ENCODE results near the gene EYS. TPM values are rescaled to one million over a fixed set of nuclear protein-coding genes. Genes with fewer than 3 reads are reported as not detected.

Gene EYS
- total RNA-seq, 4 donors from 2014 or later, result under 0.01 TPM; not detected in 3

DNA sequence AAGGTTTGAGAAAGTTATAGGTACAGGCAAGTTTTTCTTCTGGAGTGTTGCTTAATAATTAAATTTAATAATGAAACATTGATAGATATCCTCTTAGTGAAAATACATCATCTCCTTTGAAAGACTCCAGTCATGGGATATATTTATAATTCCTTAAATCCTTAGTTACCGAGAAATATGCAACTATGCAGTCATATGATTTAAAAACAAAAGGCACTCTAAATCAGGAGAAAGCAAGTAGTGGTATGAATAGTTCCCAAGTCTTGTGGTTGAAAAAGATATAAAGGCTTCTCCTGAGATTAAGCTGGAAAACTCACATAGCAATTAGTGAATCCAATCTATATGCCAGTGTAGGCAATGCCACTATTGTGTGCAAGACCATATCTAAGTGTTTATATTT is 475.4 kb downstream of the EYS start:
- 39% methylated on average over 1 of the region's 1 CpG for WGBS
- Histone ChIP-seq H3K9me3 (no peaks in the 10 kb centered on the region), H3K4me1 (peaks cover 0 to 13% (median 4%) of the 10 kb centered on the region in 4 donors), H3K27me3 (no peaks in the 10 kb centered on the region), H3K36me3 (no peaks in the 10 kb centered on the region), H3K27ac (replicated peaks in 1 of 4) (no peak overlapping the region), H3K4me3 (no peak overlapping the region)
- no peak for DNase-seq (ENCODE audit: extremely low spot score)
- intact Hi-C loops (cut with DNase I), result no loop called here
- TF ChIP-seq CTCF (IDR thresholded peaks at IDR 0.05), result no peak

- Histone ChIP-seq H3K4me1 (peaks cover 0 to 13% (median 4%) of the 10 kb centered on the region in 4 donors), H3K27ac (replicated peaks in 1 of 4) (no peak overlapping the region), H3K36me3 (no peaks in the 10 kb centered on the region), H3K9me3 (no peaks in the 10 kb centered on the region), H3K4me3 (no peak overlapping the region), H3K27me3 (no peaks in the 10 kb centered on the region)
- no peak for DNase-seq (ENCODE audit: extremely low spot score)
- no peak for TF ChIP-seq EP300 (IDR thresholded peaks at IDR 0.05)
- no peak for TF ChIP-seq POLR2A (IDR thresholded peaks at IDR 0.05; ENCODE audit: low read depth)
- TF ChIP-seq POLR2AphosphoS5 (IDR thresholded peaks at IDR 0.05), result no peak
- TF ChIP-seq CTCF (IDR thresholded peaks at IDR 0.05), result no peak
- WGBS, result 4% methylated on average over 1 of the region's 1 CpG
- intact Hi-C loops (cut with DNase I), result no loop called here
Observed at GRCh38 chr6:65229825-65230224, 477.2 kb downstream of the EYS start.

GRCh38 chr6:65221153-65221552 is 485.9 kb downstream of the EYS start:
- Histone ChIP-seq H3K9me3 (no peaks in the 10 kb centered on the region), H3K27ac (replicated peaks in 1 of 4) (no peak overlapping the region), H3K36me3 (no peaks in the 10 kb centered on the region), H3K27me3 (no peaks in the 10 kb centered on the region), H3K4me3 (no peak overlapping the region), H3K4me1 (no peaks in the 10 kb centered on the region)
- DNase-seq (ENCODE audit: extremely low spot score), result no peak
- no peak for TF ChIP-seq POLR2A (IDR thresholded peaks at IDR 0.05; ENCODE audit: low read depth)
- no peak for TF ChIP-seq EP300 (IDR thresholded peaks at IDR 0.05)
- no peak for TF ChIP-seq POLR2AphosphoS5 (IDR thresholded peaks at IDR 0.05)
- TF ChIP-seq CTCF (IDR thresholded peaks at IDR 0.05), result no peak
- WGBS, result no CpG with 5 or more reads among the region's 1 CpG
- intact Hi-C loops (cut with DNase I), result no loop called here

GRCh38 chr6:65202738-65203137 is 504.3 kb downstream of the EYS start:
- TF ChIP-seq CTCF (IDR thresholded peaks at IDR 0.05), result no peak
- TF ChIP-seq POLR2A (IDR thresholded peaks at IDR 0.05; ENCODE audit: low read depth), result no peak
- TF ChIP-seq EP300 (IDR thresholded peaks at IDR 0.05), result no peak
- TF ChIP-seq POLR2AphosphoS5 (IDR thresholded peaks at IDR 0.05), result no peak
- Histone ChIP-seq H3K9me3 (peaks cover 0 to 5% (median 0%) of the 10 kb centered on the region in 4 donors), H3K4me3 (no peak overlapping the region), H3K4me1 (no peaks in the 10 kb centered on the region), H3K27ac (replicated peaks in 1 of 4) (no peak overlapping the region), H3K27me3 (no peaks in the 10 kb centered on the region), H3K36me3 (no peaks in the 10 kb centered on the region)
- intact Hi-C loops (cut with DNase I), result no loop called here
- DNase-seq (ENCODE audit: extremely low spot score), result no peak
- no CpG with 5 or more reads among the region's 2 CpGs for WGBS

GRCh38 chr6:65199683-65200082 is 507.3 kb downstream of the EYS start:
- Histone ChIP-seq H3K27ac (replicated peaks in 1 of 4) (no peak overlapping the region), H3K9me3 (peaks cover 0 to 5% (median 0%) of the 10 kb centered on the region in 4 donors), H3K4me1 (no peaks in the 10 kb centered on the region), H3K36me3 (no peaks in the 10 kb centered on the region), H3K4me3 (no peak overlapping the region), H3K27me3 (no peaks in the 10 kb centered on the region)
- 65% methylated on average over 3 of the region's 3 CpGs for WGBS
- no peak for DNase-seq (ENCODE audit: extremely low spot score)
- intact Hi-C loops (cut with DNase I), result no loop called here
- TF ChIP-seq POLR2AphosphoS5 (IDR thresholded peaks at IDR 0.05) (no peak), POLR2A (IDR thresholded peaks at IDR 0.05; ENCODE audit: low read depth) (no peak), CTCF (IDR thresholded peaks at IDR 0.05) (no peak), EP300 (IDR thresholded peaks at IDR 0.05) (no peak)
